ENCODE results near the gene TAF1C. TPM values are rescaled to one million over a fixed set of nuclear protein-coding genes. Genes with fewer than 3 reads are reported as not detected.

Gene TAF1C
- total and polyA plus RNA-seq, 9 of the 15 experiments (the other 6 are each of a cell fraction or from before 2014, with no cell fraction given): 1.5 to 74.8 (median 21.0) TPM

- TF ChIP-seq, protein P1, sequence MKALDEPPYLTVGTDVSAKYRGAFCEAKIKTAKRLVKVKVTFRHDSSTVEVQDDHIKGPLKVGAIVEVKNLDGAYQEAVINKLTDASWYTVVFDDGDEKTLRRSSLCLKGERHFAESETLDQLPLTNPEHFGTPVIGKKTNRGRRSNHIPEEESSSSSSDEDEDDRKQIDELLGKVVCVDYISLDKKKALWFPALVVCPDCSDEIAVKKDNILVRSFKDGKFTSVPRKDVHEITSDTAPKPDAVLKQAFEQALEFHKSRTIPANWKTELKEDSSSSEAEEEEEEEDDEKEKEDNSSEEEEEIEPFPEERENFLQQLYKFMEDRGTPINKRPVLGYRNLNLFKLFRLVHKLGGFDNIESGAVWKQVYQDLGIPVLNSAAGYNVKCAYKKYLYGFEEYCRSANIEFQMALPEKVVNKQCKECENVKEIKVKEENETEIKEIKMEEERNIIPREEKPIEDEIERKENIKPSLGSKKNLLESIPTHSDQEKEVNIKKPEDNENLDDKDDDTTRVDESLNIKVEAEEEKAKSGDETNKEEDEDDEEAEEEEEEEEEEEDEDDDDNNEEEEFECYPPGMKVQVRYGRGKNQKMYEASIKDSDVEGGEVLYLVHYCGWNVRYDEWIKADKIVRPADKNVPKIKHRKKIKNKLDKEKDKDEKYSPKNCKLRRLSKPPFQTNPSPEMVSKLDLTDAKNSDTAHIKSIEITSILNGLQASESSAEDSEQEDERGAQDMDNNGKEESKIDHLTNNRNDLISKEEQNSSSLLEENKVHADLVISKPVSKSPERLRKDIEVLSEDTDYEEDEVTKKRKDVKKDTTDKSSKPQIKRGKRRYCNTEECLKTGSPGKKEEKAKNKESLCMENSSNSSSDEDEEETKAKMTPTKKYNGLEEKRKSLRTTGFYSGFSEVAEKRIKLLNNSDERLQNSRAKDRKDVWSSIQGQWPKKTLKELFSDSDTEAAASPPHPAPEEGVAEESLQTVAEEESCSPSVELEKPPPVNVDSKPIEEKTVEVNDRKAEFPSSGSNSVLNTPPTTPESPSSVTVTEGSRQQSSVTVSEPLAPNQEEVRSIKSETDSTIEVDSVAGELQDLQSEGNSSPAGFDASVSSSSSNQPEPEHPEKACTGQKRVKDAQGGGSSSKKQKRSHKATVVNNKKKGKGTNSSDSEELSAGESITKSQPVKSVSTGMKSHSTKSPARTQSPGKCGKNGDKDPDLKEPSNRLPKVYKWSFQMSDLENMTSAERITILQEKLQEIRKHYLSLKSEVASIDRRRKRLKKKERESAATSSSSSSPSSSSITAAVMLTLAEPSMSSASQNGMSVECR (CRISPR knock-in tag; IDR thresholded peaks at IDR 0.05): no peak
- TF ChIP-seq ZNF277 (CRISPR knock-in tag; IDR thresholded peaks at IDR 0.05; ENCODE audit: borderline replicate concordance) (no peak), STAG1 (CRISPR knock-in tag; IDR thresholded peaks at IDR 0.05; ENCODE audit: borderline replicate concordance) (no peak), ARHGAP35 (IDR thresholded peaks at IDR 0.05; ENCODE audit: partially characterized antibody) (no peak), ZNF318 (IDR thresholded peaks at IDR 0.05; ENCODE audit: borderline replicate concordance in 1 of 2, low read depth in 1 of 2) (no peak; a peak in 1 of 4 replicates), ATF7 (IDR thresholded peaks at IDR 0.05) (0 out of 2 replicates have a peak, but pooled peaks have one; percentile 8), HDGF (IDR thresholded peaks at IDR 0.05) (no peak), SUPT5H (IDR thresholded peaks at IDR 0.05) (no peak), ZFP30 (CRISPR knock-in tag; IDR thresholded peaks at IDR 0.05; ENCODE audit: borderline replicate concordance) (no peak), LCOR (CRISPR knock-in tag; IDR thresholded peaks at IDR 0.05) (peak; percentile 94; the same call in 1 of the 2 replicates), RBFOX2 (IDR thresholded peaks at IDR 0.05; ENCODE audit: low read depth, low read length) (peak; percentile 65)
- TF ChIP-seq, protein P2, sequence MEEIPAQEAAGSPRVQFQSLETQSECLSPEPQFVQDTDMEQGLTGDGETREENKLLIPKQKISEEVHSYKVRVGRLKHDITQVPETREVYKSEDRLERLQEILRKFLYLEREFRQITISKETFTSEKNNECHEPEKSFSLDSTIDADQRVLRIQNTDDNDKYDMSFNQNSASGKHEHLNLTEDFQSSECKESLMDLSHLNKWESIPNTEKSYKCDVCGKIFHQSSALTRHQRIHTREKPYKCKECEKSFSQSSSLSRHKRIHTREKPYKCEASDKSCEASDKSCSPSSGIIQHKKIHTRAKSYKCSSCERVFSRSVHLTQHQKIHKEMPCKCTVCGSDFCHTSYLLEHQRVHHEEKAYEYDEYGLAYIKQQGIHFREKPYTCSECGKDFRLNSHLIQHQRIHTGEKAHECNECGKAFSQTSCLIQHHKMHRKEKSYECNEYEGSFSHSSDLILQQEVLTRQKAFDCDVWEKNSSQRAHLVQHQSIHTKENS (CRISPR knock-in tag; IDR thresholded peaks at IDR 0.05): no peak
Measured at GRCh38 chr16:84139628-84140258, 47.1 kb downstream of the TAF1C start (continued).
